HG02678 (cell line): ENCODE measurements around the gene GRM6.

ENCODE experiments used
- ATAC-seq: cut with Tn5 transposase; IDR thresholded peaks from one replicate; pipeline ENCODE4 v1.9.1; 2021; ENCODE audit warnings: mild to moderate bottlenecking, moderate library complexity; ENCODE audit not compliant: unreplicated experiment

Gene GRM6

DNA sequence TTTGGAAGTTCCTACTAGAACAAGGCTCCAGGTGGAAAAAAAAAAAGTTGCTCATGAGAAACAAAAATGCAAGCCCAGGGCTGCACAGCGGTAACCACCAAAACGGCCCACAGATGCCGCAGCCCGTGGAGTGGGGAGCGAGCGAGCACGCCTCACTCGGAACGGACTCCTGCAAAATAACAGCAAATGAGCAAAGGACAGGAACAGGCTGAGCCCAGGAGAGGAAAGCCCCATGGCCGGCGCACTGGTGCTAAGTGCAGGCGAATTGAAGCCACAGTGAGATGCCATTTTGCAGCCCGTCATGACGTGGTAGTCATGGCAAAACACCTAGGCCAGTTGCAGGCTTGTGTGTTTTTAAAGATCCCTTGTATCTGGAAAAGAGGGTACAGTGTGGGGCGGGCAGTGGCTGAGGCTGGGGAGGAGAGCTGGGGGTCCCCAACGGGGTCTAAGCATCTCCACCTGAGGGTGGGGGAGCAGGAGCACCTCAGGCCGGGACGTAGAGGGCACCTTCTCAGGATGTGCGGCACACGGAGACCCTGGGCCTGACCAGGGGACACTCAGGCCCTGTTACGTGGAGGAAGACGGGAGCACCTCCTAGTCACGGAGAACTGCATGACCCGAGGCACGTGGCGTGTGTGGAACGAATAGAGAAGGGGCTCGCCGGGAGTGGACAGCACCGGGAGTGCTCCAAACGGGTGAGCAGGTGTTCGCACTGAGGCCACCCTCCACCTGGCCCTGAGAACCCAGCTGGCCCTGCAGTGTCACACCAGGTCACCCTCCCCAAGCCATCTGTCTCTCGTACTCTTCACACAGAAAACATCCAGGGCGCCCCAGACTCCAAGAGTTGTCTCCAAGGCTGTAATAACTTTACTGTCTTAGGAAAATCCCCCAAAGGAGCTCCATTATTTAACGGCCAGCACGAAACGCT is 10.7 kb downstream of the GRM6 start:
- ATAC-seq, result no peak

DNA sequence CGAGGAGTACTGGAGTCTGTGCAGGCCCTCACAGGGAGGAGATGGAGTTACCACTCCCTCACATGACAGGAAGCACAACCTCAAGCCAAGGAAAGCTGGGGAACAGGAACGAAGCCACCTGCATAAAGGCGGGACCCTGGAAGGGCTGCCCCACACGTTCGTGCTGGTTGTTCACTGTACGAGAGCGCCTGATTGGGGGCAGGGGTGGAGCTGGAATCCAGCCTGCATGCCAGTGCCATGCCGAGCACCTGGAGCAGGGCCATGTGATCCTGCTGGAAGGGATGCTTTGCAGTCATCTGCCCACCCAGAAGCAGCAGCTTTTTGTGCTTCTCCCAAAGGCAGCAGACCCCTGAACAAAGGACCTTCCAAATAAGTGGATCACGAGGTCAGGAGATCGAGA is 11.4 kb downstream of the GRM6 start:
- ATAC-seq, result no peak

DNA sequence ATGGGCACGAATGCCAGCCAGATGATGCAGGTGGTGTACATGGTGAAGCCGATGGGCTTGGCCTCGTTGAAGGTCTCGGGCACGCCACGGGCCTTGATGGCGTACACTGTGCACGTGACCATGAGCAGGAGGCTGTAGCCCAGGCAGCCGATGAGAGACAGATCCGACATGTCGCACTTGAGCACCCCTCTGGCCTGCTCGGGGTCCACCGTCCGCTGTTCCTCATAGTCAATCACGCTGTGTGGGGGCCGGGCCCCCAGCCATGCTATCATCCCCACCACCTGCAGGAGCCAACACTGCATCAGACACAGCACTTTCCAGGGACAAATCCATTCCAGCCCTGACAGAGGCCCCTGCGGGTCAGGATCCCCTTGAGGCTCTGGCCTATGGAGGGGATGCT is 12.2 kb downstream of the GRM6 start:
- no peak for ATAC-seq

DNA sequence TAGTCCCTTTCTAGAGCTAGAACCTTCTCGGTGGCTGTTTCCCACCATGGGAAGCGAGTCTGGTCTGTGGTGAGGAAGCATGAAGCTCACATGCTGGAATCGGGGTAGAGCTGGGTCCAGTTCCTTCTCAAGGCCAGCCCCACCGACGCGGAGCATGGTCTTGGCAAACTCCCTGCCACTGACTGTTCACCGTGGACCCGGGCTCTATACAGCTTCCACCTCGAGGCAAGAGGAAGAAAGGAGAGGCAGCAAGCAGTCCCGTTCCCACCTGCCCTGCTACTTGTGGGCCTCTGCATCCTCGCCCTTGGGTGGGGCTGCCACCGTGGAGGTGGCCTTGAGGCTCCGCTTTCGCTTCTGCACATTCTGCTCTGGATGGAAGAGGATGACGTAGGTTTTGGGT is 13.7 kb downstream of the GRM6 start:
- ATAC-seq, result no peak

DNA sequence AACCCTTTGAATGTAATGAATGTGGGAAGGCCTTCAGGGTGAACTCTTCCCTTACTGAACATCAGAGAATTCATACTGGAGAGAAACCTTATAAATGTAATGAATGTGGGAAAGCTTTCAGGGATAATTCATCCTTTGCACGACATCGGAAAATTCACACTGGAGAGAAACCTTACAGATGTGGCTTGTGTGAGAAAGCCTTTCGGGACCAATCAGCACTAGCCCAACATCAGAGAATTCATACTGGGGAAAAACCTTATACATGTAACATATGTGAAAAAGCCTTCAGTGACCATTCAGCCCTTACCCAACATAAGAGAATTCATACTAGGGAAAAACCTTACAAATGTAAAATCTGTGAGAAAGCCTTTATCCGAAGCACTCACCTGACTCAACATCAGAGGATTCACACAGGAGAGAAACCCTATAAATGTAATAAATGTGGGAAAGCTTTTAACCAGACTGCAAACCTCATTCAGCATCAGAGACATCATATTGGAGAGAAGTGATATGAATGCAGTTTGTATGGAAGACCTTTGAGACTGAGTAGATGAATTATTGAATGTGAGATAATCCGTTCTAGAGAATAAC is 29.6 kb downstream of the GRM6 start:
- no peak for ATAC-seq

DNA sequence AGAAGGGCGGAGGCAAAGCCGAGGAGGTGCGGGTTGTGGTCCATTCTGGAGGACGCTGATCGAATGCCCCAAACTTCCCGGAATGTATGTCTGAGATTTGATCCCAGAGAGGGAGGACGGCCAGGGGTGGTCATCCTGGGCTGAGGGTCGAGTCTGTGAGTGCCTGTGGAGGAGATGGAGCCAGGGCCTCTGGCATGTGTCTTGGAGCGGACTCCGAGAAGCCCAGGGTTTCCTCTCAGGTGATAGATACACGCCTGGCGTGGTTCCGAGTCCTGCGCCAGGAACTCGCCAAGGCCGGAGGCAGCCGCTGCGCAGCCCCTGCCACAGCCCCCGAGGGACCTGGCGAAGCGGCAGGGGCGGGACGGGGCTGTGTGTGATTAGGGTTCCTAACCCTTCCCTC is 53.8 kb downstream of the GRM6 start:
- ATAC-seq, result no peak

DNA sequence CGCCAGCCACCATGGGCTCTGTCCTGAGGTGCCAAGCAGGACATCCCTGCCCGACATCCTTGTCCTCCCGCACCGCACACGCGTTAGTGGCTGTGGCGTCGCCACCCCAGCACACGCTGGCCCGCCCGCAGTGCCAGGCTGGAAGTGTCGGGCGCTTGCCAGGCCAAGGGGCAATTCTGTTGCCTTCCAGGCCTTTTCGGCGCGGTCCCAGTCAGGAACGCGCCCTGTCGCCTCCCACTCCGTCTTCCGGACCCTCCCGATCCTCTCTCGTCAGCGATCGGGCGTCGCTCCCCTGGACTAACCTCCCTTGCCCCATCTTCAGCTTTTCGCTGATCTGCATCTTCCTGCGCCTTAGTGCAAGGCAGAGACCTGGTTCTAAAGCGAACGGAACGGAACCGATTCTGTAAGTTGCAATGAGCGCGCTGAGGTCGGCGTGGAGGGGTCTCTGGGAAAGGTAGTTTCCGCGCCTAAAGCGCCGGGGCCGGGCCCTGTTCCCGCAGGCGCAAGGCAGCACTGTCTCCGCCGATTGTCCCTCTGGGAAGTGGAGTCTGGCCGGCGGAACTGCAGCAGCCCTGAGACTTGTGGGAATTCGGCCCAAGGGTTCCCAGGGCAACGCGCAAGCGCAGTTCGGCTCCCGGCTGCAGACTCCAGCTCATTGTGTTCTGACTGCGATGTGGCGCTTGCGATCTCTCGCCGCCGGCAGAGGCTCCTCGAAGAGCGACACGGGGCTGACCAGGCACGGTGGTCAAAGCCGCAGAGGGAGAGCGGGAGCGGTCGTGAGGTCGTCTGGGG is 54.4 kb downstream of the GRM6 start, which contains the start of gene ZNF454:
Gene ZNF454 (plus strand): TSS at position 630 of the 792 bp plus-strand sequence. CDS start 1,594 bp downstream, outside the sequence.
- ATAC-seq, result no peak

DNA sequence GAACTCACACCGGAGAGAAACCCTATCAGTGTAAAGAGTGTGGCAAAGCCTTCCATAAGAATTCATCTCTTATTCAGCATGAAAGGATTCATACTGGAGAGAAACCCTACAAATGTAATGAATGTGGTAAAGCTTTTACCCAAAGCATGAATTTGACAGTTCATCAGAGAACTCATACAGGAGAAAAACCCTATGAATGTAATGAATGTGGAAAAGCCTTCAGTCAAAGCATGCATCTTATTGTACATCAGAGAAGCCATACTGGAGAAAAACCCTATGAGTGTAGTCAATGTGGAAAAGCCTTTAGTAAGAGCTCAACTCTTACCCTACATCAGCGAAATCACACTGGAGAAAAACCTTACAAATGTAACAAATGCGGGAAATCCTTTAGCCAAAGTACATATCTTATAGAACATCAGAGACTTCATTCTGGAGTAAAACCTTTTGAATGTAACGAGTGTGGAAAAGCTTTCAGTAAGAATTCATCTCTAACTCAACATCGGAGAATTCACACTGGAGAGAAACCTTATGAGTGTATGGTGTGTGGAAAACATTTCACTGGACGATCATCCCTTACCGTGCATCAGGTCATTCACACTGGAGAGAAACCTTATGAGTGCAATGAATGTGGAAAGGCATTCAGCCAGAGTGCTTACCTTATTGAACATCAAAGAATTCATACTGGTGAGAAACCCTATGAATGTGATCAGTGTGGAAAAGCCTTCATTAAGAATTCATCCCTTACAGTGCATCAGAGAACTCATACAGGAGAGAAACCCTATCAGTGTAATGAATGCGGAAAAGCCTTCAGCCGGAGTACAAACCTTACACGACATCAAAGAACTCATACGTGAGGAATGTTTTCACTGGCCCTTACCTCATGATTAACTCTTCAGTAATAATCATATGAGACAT is 63.0 kb downstream of the GRM6 start:
- no peak for ATAC-seq
